Stimulated activated CD4-positive, alpha-beta T cell treated with anti-CD3 and anti-CD28 coated beads, TNF-alpha, amount 100 ng/mL, for 1 hour (primary cell): ENCODE data around the gene OR1J2.

Source experiments
- DNase-seq, 3 donors: peaks; one replicate each; pipeline ENCODE4 v3.0.0-alpha.2; 2020; ENCODE audit warnings: low read depth in 3 of 3, low spot score in 1 of 3

Gene OR1J2

DNA sequence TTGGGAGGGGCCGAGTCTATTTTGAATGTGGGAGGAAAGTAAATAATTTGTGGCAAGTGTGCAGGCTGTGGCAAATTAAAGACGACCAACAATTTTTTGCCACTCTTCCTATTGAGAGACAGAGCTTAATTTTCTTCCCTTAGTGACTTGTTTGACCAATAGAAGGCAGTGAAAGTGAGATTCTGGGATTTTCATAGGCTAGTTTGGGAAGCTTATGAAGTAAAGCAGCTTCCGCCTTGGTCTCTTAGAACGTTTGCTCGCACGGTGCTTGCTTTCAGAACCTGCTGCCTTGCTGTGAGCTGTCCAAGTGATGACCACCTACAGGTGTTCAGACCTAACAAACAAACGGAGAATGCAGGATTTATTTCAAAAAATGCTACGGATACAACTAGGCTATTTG is 35.6 kb downstream of the OR1J2 start:
- DNase-seq, result no peak

DNA sequence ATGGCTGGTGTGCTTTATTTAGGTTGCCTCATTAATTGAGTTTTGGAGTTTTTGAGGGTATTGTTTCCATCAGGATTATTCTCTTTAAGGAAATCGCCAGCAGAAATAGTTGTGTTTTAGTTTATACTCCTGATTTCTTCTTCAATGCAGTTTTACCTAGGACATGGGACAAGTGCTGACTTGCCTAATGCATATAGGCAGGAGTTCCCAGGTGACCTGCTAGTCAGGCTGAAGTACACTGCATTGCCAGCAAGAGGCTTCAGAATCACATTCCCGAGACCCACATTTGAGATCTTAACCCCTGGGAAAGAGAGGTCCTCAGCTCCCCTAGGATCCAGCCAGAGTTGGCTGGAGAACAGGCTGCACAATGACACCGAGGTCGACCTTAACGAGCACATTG is 40.8 kb downstream of the OR1J2 start:
- no peak for DNase-seq

DNA sequence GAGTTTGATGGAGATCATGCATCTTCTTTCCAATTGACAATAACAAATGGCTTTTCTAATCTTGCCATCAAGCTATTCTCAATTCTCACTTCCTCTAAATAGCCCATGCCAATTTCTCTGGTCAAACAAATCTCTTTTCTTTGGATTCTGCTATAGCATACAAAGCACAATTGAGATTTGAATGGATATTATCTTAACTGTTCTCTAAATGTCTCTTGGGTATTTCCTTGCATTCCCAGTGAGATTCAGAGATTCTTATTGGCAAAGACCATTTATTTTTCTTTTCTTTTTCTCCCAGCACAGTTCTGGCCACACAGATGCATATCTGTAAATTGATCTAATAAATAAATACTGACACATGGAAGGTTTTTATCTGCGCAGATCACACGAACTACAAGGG is 42.2 kb downstream of the OR1J2 start, which contains the start of gene OR1N2:
OR1N2 (plus strand) TSS at position 301 of the 400 bp plus-strand sequence. CDS start 100 bp downstream, outside the sequence.
- no peak for DNase-seq
